Measurements from ENCODE around the gene LPCAT1.

LPCAT1 gene

GRCh38 chr5:1555011-1555807 lies 31.4 kb upstream of the LPCAT1 start:
- DNase-seq: no peak

DNA sequence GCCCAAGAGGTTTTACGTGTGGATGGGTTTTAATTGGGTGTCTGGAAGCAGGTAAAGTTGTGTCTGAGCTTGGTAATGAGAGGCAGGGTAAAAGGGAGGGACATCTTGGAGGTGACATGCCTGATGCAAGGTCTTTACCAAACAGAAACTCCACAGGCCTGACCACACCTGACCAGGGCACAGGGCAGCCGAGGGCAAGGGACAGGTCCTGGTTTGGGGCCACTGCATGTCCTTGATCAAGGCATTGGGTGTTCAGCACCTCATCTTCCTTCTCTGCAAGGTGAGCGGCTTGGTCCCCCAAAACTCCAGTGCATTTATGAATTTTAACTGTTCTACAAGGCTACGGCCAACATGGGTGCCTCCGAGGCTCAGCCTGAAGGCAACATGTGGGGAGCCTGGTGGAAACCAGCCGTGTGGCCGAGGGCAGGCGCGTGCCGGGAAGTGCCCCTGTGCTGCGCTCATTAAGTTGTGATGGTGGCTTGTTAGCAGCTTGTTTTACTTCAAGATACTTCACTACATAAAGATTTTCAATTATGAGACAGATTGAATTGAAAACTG lies 30.7 kb upstream of the LPCAT1 start:
- DNase-seq: no peak

- no peak for DNase-seq
These were observed 30.0 kb upstream of the LPCAT1 start for GRCh38 chr5:1553539-1554409.

DNA sequence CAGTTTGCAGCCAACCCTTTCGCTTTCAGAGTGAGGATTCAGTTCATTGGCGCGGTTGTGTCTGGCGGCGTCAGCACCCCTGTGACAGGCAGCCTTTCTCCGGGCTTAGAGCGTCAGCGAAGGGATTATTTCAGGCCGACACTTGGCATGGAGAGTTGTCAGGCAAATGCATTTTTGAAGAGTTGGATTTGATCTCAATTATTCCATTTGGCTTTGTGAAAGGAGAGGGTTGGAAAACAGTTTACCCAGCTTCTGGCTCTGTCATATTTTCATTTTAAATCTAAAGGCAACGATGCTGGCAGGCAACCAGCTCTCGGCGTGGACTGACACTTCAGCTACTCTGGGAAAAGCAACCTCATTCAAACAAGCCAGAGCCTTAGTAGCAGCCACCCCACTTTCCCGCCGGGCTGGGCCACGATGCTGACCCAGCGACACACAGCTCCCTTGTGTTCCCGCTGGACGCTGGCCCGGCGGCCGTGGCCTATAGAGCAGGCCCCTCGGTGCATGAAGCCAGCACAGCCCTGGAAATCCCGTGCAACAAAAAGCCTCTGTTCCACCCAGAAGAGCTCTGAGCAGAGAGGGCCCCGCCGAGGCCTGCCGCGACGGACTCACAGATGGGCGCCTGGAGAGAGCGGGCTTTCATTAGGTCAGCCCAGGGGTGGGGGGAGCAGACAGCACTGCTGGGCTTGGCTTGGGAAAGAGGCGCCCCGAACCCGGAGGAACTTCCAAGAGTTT lies 28.9 kb upstream of the LPCAT1 start:
- DNase-seq: peak; percentile 33 to 98 (median 92)

DNA sequence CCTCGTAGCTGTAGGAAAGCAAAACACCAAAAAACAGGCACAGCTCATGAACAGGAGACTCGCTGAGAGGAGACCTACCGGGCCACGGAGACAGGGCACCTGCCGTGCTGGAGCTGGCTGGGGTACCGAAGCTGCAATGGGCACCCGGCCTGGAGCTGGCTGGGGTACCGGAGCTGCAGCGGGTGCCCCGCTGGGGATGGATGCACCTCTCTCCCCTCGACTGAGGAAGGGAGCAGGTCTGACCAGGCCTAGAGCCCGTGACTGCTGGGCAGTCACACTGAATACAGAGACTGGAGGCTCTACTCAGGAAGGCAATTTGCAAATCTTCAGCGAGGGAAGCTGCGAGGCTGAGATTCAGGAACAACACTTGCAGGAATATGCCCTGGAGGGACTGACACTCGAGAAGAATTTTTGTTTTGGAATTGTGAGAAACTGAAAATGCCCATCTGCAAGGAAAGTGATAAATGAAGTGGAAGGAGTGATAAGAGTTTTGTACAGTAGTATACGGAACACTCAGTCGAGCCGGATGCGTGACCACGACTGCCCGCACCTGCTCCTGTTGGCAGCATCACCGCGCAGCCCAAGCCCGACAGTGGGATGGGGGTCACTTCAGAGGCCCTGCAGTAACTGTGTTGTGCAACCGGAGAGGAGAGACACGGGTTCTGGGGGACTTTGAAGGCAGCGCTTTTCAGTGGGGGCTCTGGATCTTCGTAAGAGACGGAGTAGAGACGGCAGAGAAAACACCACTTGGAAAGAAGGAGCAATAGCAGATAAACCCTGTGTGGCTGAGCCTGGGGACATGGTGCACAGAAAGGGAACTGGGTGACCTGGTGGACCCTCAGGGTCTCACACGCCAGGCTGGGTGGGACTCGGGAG lies 27.9 kb upstream of the LPCAT1 start:
- DNase-seq: peak in 5 of 51 donors; percentile 14 to 34 (median 16)

DNA sequence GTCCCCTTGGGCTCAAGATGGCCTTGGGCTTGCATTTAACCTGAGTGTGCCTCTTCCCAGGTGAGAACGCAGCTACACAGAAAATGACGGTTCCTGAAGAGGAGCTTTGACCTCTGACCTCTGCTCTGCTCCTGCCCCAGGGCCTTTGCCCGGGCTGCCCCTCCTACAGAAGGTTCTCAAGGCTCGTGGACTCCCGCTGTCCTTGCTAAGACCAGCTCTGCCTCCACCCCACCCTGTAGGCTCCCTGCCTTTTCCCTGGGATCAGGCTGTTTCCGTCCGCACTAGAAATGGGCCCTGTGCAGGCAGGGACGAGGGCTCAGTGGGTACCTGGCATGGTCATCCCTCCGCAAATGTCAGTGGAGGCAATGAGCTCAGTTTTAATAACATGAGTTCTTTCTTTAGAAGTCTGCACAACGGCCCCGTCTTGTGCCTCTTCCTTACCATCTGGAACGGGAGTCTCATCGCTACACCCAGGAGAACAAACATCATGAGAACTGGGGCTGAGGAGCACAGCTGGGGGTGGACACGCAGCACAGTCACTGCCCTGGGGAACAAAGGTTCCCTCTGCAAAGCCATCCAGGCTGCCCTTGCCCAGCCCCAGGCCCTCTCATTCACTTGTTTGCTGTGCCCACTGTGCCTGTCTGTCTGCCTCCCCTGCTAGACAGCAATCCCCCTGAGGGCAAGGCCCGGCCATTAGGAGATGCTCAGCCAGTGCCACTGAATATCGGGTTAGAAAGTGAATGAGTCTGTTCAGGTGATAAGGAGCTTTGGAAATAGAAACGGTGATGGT lies 26.7 kb upstream of the LPCAT1 start:
- no peak for DNase-seq

GRCh38 chr5:1549475-1550030 lies 25.8 kb upstream of the LPCAT1 start:
- DNase-seq: no peak

DNA sequence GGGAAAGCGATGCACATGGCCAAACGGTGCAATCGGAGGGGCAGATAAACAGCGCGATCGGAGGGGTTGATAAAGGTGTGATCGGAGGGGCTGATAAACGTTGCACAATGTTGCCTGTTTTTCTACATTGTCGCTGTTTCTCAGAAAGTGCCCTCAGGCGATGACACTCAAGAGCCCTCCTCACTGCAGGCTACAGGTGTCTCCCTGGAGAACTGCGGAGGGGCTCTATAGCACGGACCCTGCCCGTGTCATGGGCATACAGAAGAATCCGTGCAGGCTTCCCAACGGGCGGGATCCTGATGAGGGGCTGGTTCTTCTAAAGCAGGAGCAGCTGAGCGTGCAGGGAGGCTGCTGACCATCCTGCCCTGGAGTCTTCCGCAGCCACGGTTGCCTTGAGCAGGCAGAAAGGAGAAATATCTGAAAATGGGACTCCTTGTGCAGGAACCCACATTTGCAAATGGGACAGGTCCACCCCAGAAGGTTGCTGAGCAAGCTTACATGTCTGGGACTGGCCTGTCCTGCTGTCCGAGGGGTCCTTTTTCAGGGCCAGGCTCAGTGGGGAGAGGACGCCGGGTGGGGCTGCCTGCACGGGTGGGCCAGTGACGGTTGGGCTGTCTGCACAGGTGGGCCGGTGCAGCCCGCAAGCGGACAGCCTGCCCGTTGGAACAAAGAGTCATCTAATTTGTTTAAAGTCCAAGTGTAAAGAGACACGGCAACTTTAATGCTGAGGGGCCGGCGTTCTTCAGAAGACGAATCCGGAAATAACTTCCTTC lies 25.1 kb upstream of the LPCAT1 start:
- DNase-seq: no peak

- DNase-seq: no peak
These were observed 23.9 kb upstream of the LPCAT1 start for GRCh38 chr5:1547655-1548054.

- DNase-seq: no peak
These were observed 23.5 kb upstream of the LPCAT1 start for GRCh38 chr5:1547236-1547635.

- DNase-seq: no peak
These were observed 22.8 kb upstream of the LPCAT1 start for GRCh38 chr5:1546556-1546955.

- no peak for DNase-seq
These were observed 22.1 kb upstream of the LPCAT1 start for GRCh38 chr5:1545805-1546355.

- DNase-seq: no peak
These were observed 21.5 kb upstream of the LPCAT1 start for GRCh38 chr5:1545126-1545804.

DNA sequence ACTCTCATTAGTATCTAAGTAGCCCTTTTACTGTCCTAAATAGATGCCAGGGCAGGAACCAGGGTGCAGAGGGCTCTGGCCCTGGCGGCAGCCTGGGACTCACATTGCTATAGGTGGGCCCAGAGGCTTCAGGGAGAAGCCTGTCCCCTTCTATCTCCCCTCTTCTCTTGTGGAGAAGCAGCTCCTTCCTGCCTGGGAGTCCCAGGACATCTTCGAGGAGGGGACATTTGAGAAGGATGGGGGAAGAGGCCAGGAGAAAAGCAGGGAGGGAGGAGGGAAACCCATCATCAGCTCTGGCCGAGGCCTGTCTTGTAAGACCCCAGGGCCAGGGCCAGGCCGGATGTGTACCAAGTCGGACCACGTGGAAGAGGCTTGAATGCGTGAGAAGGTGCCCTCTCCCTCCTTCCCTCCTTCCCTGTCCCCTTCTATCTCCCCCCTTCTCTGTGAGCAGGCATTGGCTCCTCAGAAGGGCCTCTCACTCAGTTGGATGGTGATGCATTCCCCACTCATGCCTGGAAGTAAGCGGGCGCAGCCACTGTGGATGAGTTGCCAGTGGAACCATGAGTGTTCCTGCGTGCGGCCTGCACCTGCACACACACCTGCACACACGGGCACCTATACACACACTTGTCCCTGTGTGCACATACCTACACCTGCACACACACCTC lies 20.7 kb upstream of the LPCAT1 start:
- no peak for DNase-seq

- no peak for DNase-seq
These were observed 19.9 kb upstream of the LPCAT1 start for GRCh38 chr5:1543398-1544293.

DNA sequence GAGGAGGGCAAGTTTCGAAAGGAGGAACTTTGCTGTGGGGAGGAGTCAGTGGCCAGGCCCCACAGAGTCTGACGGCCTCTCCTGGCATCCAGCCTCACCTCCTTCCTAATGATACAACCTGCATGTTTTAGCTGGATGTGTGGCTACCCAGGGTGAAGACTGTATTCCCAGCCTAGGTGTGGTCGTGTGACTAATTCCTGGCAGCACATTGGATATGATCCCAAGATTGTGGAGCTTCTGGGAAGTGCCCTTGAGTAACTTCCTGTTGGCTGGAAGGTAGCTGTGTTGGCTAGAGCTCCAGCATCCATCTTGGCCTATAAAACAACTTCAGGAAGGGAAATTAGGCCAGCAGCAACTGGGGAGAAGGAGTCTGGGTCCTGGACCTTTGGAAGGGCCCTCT lies 19.0 kb upstream of the LPCAT1 start:
- DNase-seq: peak in 2 of 51 donors; percentile 21 to 31

Measured in hypothalamus (tissue), 51 donors.